ENCODE data around the gene NIPAL4. TPM values are rescaled to one million over a fixed set of nuclear protein-coding genes. Genes with fewer than 3 reads are reported as not detected.
A peak's percentile ranks its signal among the peaks of the same experiment; 100 is the strongest.

The NIPAL4 gene
- total RNA-seq, 1 donor from 2014 or later = not detected

DNA sequence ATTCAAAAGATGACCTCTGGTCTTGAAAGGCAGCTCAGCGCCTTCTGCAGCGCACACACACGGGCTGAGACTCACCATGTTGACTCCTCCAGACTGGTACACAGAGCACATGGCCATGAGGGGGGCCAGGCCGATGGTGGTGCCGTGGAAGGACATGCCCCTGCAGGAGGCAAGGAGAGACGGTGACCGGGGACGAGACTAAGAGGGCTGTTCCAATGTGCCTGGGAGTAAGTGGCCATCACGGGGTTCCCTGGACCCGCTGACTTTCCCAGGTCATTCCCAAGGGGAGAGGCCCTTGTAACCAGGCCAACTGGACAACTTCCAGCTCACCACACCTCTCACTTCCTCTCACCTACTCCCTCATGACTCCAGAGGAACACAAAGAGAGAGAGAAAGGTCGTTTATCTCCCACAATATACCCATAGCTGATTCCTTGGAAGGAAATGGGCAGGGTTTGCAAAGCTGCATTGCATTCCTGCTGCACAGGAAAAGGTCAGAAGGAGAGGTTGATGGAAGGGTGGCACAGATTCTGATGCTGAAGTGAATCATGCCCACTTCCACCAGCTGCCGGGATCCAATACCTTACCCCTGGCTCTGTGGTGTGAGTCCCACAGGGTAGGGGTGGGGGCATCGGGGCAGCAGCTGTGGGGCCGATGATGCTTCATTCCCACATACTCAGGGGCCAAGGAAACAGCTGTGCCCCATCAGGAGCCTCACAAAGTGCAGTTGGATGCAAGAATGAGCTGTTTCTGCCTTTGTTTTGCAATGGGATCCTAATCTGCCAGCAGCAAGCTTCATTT lies 47.2 kb downstream of the NIPAL4 start:
- DNase-seq (peak; percentile 50), ATAC-seq (peak; percentile 24)
- intact Hi-C loops (cut with micrococcal nuclease) = no loop called here

DNA sequence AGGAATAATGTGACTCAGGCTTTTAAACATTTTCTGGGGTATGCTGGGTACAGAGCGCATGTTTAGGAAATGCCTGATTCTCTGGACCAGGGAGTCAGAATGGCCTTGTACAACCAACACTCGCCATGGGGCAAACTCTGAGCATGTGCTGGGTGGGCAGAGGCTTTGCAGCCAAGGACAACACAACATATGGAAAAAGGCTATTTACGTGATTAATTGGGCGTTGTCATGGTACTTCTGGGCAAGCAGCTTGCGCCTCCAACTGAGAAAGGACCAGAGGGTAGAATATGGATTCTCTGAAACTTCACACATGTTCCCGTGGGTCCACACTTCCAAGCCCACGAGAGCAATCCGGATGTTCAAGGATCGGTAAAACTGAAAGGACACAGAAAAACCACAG lies 49.1 kb downstream of the NIPAL4 start:
- ATAC-seq (no peak), DNase-seq (no peak)
- intact Hi-C loops (cut with micrococcal nuclease) = no loop called here

- intact Hi-C loops (cut with micrococcal nuclease) = no loop called here
- no peak for ATAC-seq
- no peak for DNase-seq
Observed at GRCh38 chr5:157509587-157509986, 49.6 kb downstream of the NIPAL4 start.

DNA sequence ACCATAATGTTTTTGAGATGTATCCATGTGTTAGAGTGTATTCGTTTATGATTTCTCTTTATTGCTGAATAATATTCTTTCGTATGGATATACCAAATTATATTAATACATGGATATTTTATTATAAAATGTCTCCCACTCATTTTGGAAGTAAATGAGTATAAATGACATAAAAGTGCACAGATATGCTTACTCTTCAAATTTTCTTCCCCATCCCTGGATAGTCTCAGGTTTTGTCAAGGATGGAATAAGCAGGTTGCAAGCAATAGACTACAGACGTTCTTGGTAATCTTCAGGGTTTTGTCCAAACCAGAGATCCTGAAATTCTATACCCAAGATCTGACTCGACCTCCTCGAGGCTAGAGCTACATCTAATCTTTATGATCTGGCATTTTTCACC lies 50.7 kb downstream of the NIPAL4 start:
- no peak for ATAC-seq
- no peak for DNase-seq
- intact Hi-C loops (cut with micrococcal nuclease) = loop anchor here (10.0 kb wide), 1 partner anchor 54 kb away; no protein-coding TSS in a partner anchor

DNA sequence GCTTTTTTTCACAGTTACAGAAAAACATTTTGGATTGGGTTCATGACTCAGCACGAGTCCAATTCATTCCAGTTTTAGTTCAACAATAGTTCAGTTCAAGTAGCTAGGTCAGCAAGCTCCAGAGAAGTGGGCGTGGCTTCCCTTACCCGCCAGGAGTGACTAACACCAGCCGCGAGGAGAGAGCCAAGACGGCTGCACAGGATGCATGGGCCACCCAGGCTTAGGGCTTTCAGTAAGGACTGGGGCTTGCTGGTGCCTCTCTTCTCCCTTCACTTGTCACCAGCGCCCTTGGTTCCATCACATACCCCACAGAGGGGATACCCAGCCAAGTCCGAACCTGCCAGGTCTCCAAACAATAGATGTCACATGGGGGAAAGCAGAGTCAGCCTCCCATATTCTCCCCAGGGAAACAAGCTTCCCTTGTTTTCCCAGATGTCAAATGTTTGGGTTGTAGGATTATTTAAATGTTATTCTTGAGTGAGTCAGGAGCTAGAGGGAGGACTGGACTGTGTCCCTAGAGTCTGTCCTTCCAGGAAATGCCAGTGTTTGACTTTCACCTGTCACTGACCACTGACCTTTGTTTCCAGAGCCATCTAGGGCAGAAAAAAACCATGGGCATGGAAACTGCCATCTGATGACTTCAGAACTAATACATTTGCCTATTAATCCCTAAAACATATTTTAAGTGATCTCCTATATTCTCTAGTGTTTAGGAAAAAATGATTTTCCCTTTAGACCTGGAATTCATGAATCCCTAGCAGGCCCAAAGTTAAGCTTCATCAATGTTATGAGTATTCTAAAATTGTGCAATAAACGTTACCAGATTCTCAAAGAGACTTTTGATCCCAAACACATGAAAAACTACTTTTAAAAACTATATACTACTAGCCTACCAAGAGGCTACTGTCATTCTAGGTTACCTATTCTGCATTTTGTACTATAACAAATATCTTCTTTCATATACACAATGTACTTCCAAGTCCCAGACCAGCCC lies 51.9 kb downstream of the NIPAL4 start:
- ATAC-seq (peak; percentile 94), DNase-seq (peak; percentile 92)
- intact Hi-C loops (cut with micrococcal nuclease) = loop anchor here (10.0 kb wide), 1 partner anchor 53 kb away; no protein-coding TSS in a partner anchor

DNA sequence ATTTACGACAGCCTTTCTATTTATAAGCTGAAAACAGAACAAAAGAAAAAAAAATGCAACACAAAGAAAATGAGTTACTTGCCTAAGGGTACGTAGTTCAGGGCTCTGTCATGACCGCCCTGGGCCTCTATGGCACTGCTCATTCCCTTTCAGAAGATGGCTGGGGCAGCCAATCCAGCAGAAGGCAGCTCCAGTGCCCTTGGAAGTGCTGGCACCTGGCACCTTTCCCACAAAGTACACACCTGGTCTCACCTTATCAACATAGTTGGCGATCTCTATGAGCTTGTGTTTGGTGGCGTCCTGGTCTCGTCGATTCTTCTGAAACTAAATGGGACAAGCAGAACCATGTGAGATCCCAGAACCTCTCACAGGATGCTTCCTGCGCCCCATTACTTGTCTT lies 53.2 kb downstream of the NIPAL4 start:
- intact Hi-C loops (cut with micrococcal nuclease) = loop anchor here (10.0 kb wide), 1 partner anchor 52 kb away; no protein-coding TSS in a partner anchor
- ATAC-seq (no peak), DNase-seq (no peak)

- intact Hi-C loops (cut with micrococcal nuclease) = loop anchor here (10.0 kb wide), 1 partner anchor 50 kb away; no protein-coding TSS in a partner anchor
- no peak for DNase-seq
- ATAC-seq = no peak
Observed at GRCh38 chr5:157514974-157515373, 55.0 kb downstream of the NIPAL4 start.

DNA sequence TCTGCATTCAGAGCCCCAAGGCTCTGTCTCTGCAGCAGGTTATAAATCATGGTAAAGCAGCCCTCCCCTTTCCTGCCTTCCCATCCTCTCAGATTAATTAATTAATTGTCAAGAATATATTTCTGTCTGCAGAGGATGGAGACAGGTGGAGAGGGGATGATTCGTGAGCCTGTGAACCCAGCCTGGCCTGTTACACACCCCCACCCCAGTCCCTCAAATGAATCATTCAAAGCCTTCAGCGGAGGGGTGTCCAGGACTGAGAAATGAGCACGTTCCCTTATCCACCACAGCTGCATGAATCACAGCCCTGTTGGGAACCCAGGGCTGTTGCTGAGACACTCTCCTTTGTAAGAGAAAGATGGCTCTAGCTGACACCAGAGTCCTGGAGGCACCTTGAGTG lies 56.0 kb downstream of the NIPAL4 start:
- intact Hi-C loops (cut with micrococcal nuclease) = loop anchor here (10.0 kb wide), 1 partner anchor 49 kb away; no protein-coding TSS in a partner anchor

DNA sequence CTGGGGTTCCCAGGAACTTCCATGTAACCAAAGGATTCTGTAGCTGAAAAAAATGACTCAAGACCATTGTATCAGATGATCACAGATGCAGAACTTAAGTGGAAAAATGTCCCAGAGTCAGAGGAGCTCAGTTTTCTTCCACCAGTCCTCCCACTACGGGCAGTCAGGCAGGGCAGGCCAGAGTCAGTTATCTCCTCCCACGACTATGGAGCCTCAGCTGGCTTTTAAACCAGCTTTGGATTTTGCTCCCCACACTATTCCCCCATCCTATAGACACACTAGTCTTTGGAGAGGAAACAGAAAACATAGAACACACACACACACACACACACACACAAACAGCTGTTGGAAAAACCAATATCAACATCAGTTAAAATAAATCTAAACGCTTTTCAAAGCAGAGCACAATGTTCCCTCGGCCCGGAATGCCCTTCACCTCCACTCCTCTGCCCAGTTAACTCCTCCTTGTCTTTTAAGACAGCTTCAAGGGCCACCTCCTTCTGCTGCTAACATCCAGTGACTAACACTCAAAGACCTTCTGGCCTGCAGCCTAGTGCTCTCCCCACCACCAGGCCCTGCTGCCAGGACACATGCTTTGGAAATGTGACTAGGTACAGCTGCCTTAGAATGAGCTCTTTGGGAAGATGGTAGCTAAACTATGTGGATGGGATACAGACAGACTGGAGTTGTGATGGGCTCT lies 56.8 kb downstream of the NIPAL4 start:
- intact Hi-C loops (cut with micrococcal nuclease) = loop anchor here (10.0 kb wide), 1 partner anchor 48 kb away; no protein-coding TSS in a partner anchor
- DNase-seq (peak; percentile 64), ATAC-seq (peak; percentile 84)

More for the DNA sequence above, 56.0 kb downstream of the NIPAL4 start:
- no peak for DNase-seq
- peak; percentile 2 for ATAC-seq

GRCh38 chr5:157518963-157519362 lies 59.0 kb downstream of the NIPAL4 start:
- ATAC-seq = no peak
- DNase-seq = no peak
- intact Hi-C loops (cut with micrococcal nuclease) = loop anchor here (10.0 kb wide), 1 partner anchor 46 kb away; no protein-coding TSS in a partner anchor

- DNase-seq (no peak), ATAC-seq (no peak)
- intact Hi-C loops (cut with micrococcal nuclease) = loop anchor here (10.0 kb wide), 1 partner anchor 45 kb away; no protein-coding TSS in a partner anchor
Observed at GRCh38 chr5:157519579-157520253, 59.7 kb downstream of the NIPAL4 start.

- DNase-seq (peak; percentile 54), ATAC-seq (peak; percentile 58)
- intact Hi-C loops (cut with micrococcal nuclease) = no loop called here
Observed at GRCh38 chr5:157520911-157521703, 61.1 kb downstream of the NIPAL4 start.

- DNase-seq (no peak), ATAC-seq (no peak)
- intact Hi-C loops (cut with micrococcal nuclease) = no loop called here
Observed at GRCh38 chr5:157521704-157522029, 61.7 kb downstream of the NIPAL4 start.

DNA sequence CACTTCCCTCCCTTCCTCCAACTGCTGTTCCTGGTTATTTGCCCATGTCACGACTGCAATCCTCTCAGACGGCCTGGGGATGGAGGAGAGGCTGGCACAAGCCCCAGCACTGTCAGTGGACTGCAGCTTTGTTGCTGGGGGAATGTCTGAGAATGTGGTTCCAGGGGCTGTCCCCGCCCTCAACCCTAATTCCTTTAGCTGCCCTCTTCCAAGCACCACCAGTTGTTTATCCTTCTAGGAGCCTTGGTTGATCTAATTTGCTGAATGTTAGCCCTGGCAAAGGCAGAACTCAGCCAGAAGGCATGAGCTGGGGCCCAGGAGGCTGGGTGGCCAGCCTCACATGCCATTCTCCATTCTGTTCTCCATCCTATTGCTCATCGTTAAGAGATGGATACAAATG lies 64.0 kb downstream of the NIPAL4 start:
- ATAC-seq = no peak
- DNase-seq = no peak
- intact Hi-C loops (cut with micrococcal nuclease) = no loop called here
